HEK293 (cell line): Measurements from ENCODE around the gene TARS3.

ENCODE experiments used
- CTCF ChIA-PET: fragments of 350-600 bp; formaldehyde crosslinking; extraction: SDS; loops from one replicate; lab custom pipeline; 2021; ENCODE audit warnings: antibody characterized with exemption; lab: Yijun Ruan, JAX
- POLR2A ChIA-PET: fragments of 300-600 bp; formaldehyde crosslinking; extraction: SDS; loops from one replicate; lab custom pipeline; 2020; ENCODE audit warnings: antibody characterized with exemption, inconsistent platforms; lab: Yijun Ruan, JAX
- H3K27ac ChIP-seq: fragments of 200-500 bp; sonication (Bioruptor generic); 2 replicates; pipeline ENCODE4 v1.5.1; 2014; ENCODE audit warnings: low read depth, low read length, control low read depth, inconsistent platforms; ENCODE audit errors: extremely low read depth
- H3K36me3 ChIP-seq, 2 experiments: fragments of 200-500 bp in 1 of 2; sonication (Bioruptor generic) in 1 of 2; 1 replicate in 1 of 2; 2 replicates in 1 of 2; pipeline ENCODE4 v1.5.1; 2014 to 2017; ENCODE audit warnings: inconsistent platforms in 2 of 2, low read length in 2 of 2; ENCODE audit not compliant: control insufficient read depth in 2 of 2, insufficient read depth in 1 of 2
- H3K4me1 ChIP-seq: fragments of 200-500 bp; sonication (Bioruptor generic); 2 replicates; pipeline ENCODE4 v1.5.1; 2014; ENCODE audit warnings: mild to moderate bottlenecking, low read length, inconsistent platforms; ENCODE audit not compliant: control insufficient read depth, insufficient read depth
- H3K4me3 ChIP-seq: 2 replicates; pipeline ENCODE4 v1.5.1; 2011; ENCODE audit warnings: low read depth, mild to moderate bottlenecking, control low read depth, low read length, moderate library complexity
- H3K9me3 ChIP-seq: fragments of 200-500 bp; sonication (Bioruptor generic); 2 replicates; pipeline ENCODE4 v1.5.1; 2014; ENCODE audit warnings: low read depth, low read length, inconsistent platforms; ENCODE audit not compliant: control insufficient read depth, insufficient read depth
- GLI2 ChIP-seq: fragments of 450-650 bp; formaldehyde crosslinking; IDR thresholded peaks from 2 replicates; pipeline ENCODE4; 2017; ENCODE audit warnings: missing biosample characterization, missing genetic modification characterization, low read depth, borderline replicate concordance
- MEIS1 ChIP-seq: sonication (generic); formaldehyde crosslinking; IDR thresholded peaks from 2 replicates; pipeline ENCODE4 v1.8.1; 2022; ENCODE audit warnings: missing genetic modification reagents, mild to moderate bottlenecking, borderline replicate concordance
- PRDM1 ChIP-seq: fragments of 450-650 bp; formaldehyde crosslinking; IDR thresholded peaks from 2 replicates; pipeline ENCODE4; 2016; ENCODE audit warnings: missing biosample characterization, missing genetic modification characterization
- SALL2 ChIP-seq: fragments of 450-650 bp; formaldehyde crosslinking; IDR thresholded peaks from 2 replicates; pipeline ENCODE4 v1.5.0; 2017; ENCODE audit warnings: missing biosample characterization, mild to moderate bottlenecking, missing genetic modification characterization, borderline replicate concordance
- ZIC2 ChIP-seq: fragments of 450-650 bp; formaldehyde crosslinking; IDR thresholded peaks from 2 replicates; pipeline ENCODE4 v1.5.1; 2016; ENCODE audit warnings: missing biosample characterization, missing genetic modification characterization
- ZNF133 ChIP-seq: fragments of 450-650 bp; formaldehyde crosslinking; IDR thresholded peaks from 2 replicates; pipeline ENCODE4 v1.5.1; 2016; ENCODE audit warnings: missing biosample characterization, missing genetic modification characterization
- ZNF175 ChIP-seq: fragments of 450-650 bp; formaldehyde crosslinking; IDR thresholded peaks from 2 replicates; pipeline ENCODE4 v1.5.1; 2016; ENCODE audit warnings: missing biosample characterization, missing genetic modification characterization
- ZNF214 ChIP-seq: fragments of 450-650 bp; formaldehyde crosslinking; IDR thresholded peaks from 2 replicates; pipeline ENCODE4 v1.5.1; 2017; ENCODE audit warnings: missing biosample characterization, mild to moderate bottlenecking, missing genetic modification characterization, borderline replicate concordance
- ZNF221 ChIP-seq: fragments of 450-650 bp; formaldehyde crosslinking; IDR thresholded peaks from 2 replicates; pipeline ENCODE4 v1.5.1; 2017; ENCODE audit warnings: missing biosample characterization, missing genetic modification characterization, borderline replicate concordance
- ZNF266 ChIP-seq: fragments of 450-650 bp; formaldehyde crosslinking; IDR thresholded peaks from 2 replicates; pipeline ENCODE4 v1.5.1; 2016; ENCODE audit warnings: missing biosample characterization, missing genetic modification characterization, low read depth
- ZNF324 ChIP-seq: fragments of 450-650 bp; formaldehyde crosslinking; IDR thresholded peaks from 2 replicates; pipeline ENCODE4 v1.5.1; 2016; ENCODE audit warnings: missing biosample characterization, missing genetic modification characterization
- ZNF37A ChIP-seq: fragments of 450-650 bp; IDR thresholded peaks from 2 replicates; pipeline ENCODE4 v1.5.1; 2018; ENCODE audit warnings: missing biosample characterization, missing genetic modification characterization
- ZNF394 ChIP-seq: fragments of 450-650 bp; formaldehyde crosslinking; IDR thresholded peaks from 2 replicates; pipeline ENCODE4 v1.5.1; 2016; ENCODE audit warnings: missing biosample characterization, missing genetic modification characterization, mild to moderate bottlenecking, moderate library complexity, borderline replicate concordance
- ZNF473 ChIP-seq: fragments of 450-650 bp; formaldehyde crosslinking; IDR thresholded peaks from 2 replicates; pipeline ENCODE4 v1.5.1; 2017; ENCODE audit warnings: missing biosample characterization, missing genetic modification characterization
- ZNF624 ChIP-seq: fragments of 450-650 bp; formaldehyde crosslinking; IDR thresholded peaks from 2 replicates; pipeline ENCODE4 v1.5.1; 2017; ENCODE audit warnings: missing biosample characterization, missing genetic modification characterization
- ZNF660 ChIP-seq: fragments of 450-650 bp; IDR thresholded peaks from 2 replicates; pipeline ENCODE4 v1.5.1; 2018; ENCODE audit warnings: missing biosample characterization, mild to moderate bottlenecking, missing genetic modification characterization
- ZNF76 ChIP-seq: fragments of 450-650 bp; formaldehyde crosslinking; IDR thresholded peaks from 2 replicates; pipeline ENCODE4; 2016; ENCODE audit warnings: low read depth, missing biosample characterization, missing genetic modification characterization, borderline replicate concordance
- ZXDB ChIP-seq: fragments of 450-650 bp; formaldehyde crosslinking; IDR thresholded peaks from 2 replicates; pipeline ENCODE4 v1.5.1; 2016; ENCODE audit warnings: missing biosample characterization, missing genetic modification characterization
- TF ChIP-seq, protein P1 (sequence below): fragments of 450-650 bp; formaldehyde crosslinking; IDR thresholded peaks from 2 replicates; pipeline ENCODE4 v1.5.1; 2016; ENCODE audit warnings: missing biosample characterization, missing genetic modification characterization
- TF ChIP-seq, protein P2 (sequence below): fragments of 450-650 bp; formaldehyde crosslinking; conservative IDR thresholded peaks from 2 replicates; pipeline ENCODE4 v1.5.1; 2016; ENCODE audit warnings: low read depth, missing biosample characterization, missing genetic modification characterization

TARS3 gene

DNA sequence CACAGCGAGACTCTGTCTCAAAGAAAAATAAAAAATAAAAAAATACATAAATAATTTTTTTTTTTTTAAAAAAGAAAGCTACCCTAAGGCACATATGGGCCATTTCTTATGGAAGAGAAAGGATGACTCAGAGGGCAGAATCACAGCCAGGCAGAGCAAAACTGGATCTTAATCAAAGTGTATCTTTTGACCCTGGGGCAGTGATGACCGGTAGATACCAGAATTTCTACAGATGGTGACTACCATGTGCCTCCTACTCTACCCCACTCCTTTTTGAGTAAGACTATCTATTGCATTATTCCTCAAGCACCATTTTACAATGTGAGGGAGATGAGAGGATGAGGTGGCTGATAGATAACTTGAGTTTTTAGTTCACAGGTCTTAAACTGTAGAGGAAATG lies 26.0 kb downstream of the TARS3 start:
- no peak for TF ChIP-seq ZNF221 (tag by site-specific recombination)
- no peak for TF ChIP-seq ZNF660 (tag by site-specific recombination)
- TF ChIP-seq ZXDB (tag by site-specific recombination): no peak
- TF ChIP-seq, protein P1, sequence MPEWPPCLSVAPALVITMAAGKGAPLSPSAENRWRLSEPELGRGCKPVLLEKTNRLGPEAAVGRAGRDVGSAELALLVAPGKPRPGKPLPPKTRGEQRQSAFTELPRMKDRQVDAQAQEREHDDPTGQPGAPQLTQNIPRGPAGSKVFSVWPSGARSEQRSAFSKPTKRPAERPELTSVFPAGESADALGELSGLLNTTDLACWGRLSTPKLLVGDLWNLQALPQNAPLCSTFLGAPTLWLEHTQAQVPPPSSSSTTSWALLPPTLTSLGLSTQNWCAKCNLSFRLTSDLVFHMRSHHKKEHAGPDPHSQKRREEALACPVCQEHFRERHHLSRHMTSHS (tag by site-specific recombination): no peak
- TF ChIP-seq ZNF37A: no peak
- TF ChIP-seq ZNF133 (tag by site-specific recombination): no peak
- no peak for TF ChIP-seq ZNF324 (tag by site-specific recombination)
- TF ChIP-seq, protein P2, sequence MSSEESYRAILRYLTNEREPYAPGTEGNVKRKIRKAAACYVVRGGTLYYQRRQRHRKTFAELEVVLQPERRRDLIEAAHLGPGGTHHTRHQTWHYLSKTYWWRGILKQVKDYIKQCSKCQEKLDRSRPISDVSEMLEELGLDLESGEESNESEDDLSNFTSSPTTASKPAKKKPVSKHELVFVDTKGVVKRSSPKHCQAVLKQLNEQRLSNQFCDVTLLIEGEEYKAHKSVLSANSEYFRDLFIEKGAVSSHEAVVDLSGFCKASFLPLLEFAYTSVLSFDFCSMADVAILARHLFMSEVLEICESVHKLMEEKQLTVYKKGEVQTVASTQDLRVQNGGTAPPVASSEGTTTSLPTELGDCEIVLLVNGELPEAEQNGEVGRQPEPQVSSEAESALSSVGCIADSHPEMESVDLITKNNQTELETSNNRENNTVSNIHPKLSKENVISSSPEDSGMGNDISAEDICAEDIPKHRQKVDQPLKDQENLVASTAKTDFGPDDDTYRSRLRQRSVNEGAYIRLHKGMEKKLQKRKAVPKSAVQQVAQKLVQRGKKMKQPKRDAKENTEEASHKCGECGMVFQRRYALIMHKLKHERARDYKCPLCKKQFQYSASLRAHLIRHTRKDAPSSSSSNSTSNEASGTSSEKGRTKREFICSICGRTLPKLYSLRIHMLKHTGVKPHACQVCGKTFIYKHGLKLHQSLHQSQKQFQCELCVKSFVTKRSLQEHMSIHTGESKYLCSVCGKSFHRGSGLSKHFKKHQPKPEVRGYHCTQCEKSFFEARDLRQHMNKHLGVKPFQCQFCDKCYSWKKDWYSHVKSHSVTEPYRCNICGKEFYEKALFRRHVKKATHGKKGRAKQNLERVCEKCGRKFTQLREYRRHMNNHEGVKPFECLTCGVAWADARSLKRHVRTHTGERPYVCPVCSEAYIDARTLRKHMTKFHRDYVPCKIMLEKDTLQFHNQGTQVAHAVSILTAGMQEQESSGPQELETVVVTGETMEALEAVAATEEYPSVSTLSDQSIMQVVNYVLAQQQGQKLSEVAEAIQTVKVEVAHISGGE (tag by site-specific recombination): no peak
- TF ChIP-seq ZIC2: no peak
- no peak for TF ChIP-seq ZNF175 (tag by site-specific recombination)
- no peak for TF ChIP-seq ZNF394 (tag by site-specific recombination)
- no peak for TF ChIP-seq ZNF624 (tag by site-specific recombination)
- TF ChIP-seq ZNF473: no peak
- TF ChIP-seq ZNF214: no peak
- TF ChIP-seq MEIS1: no peak
- no peak for TF ChIP-seq ZNF266 (tag by site-specific recombination)
- TF ChIP-seq SALL2 (tag by site-specific recombination): no peak
- no peak for TF ChIP-seq GLI2 (tag by site-specific recombination)
- CTCF ChIA-PET: no interaction called here

DNA sequence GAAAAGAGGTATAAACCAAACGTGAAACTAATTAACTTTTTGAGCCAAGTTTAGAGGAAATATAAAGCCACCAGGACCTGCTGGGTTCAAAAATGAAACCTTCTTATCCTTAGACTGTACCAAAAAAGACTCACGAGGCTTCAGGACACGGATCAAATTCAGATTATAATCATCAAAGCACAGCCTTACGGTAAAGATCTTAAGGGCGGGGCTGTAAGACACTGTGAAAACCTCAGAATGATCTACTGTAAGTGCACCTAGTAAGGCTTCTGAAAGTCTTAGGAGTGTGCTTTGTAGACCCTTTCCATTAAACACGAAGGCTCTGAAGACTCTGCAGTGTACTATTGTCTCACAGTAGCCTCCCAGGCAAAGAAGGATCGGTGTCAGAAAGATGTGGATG lies 26.8 kb downstream of the TARS3 start:
- no peak overlapping the region for H3K27ac ChIP-seq
- POLR2A ChIA-PET: interaction anchor here (0.8 to 1.1 kb wide), 2 partner anchors 22 to 26 kb away, joined by 3 read pairs; no protein-coding TSS in a partner anchor
- H3K4me3 ChIP-seq: no peak overlapping the region
- H3K36me3 ChIP-seq: peaks cover 83 to 91% of the 10 kb centered on the region in 2 experiments
- H3K9me3 ChIP-seq: no peaks in the 10 kb centered on the region
- CTCF ChIA-PET: interaction anchor here (1.2 kb wide), 1 partner anchor 11 kb away, joined by 4 read pairs; no protein-coding TSS in a partner anchor
- no peaks in the 10 kb centered on the region for H3K4me1 ChIP-seq
- no peak for TF ChIP-seq ZNF76 (tag by site-specific recombination)
- TF ChIP-seq PRDM1: no peak
- TF ChIP-seq ZNF324 (tag by site-specific recombination): no peak

More for the DNA sequence above, 26.0 kb downstream of the TARS3 start:
- Histone ChIP-seq H3K9me3 (no peaks in the 10 kb centered on the region), H3K4me3 (no peak overlapping the region), H3K36me3 (peaks cover 86 to 91% of the 10 kb centered on the region in 2 experiments), H3K4me1 (no peaks in the 10 kb centered on the region), H3K27ac (no peak overlapping the region)
- POLR2A ChIA-PET: no interaction called here
